Measurements from ENCODE around the gene TMEM132A.

The TMEM132A gene

DNA sequence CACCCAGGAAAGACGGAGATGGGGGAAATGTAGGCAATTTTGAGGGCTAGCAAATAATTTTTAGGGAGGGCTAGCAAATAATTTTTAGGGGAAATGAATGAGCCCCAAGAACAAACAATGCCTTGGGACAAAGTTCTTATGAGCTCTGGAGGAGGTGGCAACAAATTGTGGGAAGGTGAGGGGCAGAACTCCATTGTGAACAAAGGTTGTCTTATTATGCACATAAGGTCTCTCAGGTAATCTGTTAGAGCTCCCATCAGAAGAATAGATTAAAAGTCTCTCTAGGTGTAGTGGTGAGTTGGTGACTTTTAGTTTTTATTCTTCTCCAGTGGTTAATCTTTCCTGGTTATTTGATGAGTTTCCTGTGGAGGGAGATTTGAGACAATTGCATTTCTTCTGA lies 15.5 kb upstream of the TMEM132A start:
- TF ChIP-seq CTCF (IDR thresholded peaks at IDR 0.05), result no peak

DNA sequence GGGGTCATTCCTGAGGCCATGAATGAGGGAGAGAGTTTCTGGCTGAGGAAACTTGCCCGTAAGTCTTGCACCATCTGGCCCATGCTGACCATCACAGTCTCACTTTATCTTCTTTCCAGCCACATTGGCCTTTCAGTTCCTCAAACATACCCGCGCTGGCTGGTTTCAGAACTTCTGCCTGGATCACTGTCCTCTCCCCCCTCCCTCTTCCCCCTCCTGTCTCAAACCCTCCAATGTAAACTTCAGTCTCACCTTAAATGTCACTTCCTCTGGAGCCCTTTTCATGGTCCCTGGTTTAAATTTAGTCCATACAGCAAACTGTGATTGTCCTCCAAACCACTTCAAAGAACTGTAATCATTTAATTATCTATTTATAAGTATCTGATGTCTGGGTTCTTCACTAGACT lies 14.0 kb upstream of the TMEM132A start:
- no peak for TF ChIP-seq CTCF (IDR thresholded peaks at IDR 0.05)

DNA sequence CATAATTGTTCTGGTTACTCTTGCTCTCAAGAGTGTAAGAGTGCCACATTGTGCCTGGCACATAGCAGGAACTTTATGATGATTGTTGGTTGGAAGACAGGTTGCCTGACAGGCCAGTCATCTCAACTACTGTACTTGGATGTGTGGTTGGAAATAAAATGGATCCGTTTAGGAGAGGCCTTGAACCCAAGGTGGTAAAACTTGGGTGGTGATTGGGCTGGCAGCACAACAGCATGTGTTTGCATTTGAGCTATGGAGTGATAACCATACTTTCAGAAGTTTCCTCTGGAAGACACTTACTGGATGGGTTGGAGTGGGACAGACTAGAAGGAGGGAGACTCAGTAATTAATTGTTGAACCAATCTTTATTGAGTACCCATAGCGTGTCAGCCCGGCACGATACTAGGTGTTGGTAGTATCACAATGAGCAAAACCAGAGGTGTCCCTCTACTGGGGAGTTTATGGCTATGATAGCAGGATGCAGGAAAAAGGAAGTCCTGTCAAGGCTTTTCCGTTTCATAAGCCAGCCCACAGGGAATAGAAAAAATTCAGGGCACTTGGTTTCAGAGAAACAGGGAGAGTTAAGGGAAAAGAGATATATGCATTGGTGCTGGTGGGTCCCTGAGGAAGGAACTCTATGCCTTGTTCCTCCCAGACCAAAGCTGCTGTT lies 13.4 kb upstream of the TMEM132A start:
- no peak for TF ChIP-seq CTCF (IDR thresholded peaks at IDR 0.05)

DNA sequence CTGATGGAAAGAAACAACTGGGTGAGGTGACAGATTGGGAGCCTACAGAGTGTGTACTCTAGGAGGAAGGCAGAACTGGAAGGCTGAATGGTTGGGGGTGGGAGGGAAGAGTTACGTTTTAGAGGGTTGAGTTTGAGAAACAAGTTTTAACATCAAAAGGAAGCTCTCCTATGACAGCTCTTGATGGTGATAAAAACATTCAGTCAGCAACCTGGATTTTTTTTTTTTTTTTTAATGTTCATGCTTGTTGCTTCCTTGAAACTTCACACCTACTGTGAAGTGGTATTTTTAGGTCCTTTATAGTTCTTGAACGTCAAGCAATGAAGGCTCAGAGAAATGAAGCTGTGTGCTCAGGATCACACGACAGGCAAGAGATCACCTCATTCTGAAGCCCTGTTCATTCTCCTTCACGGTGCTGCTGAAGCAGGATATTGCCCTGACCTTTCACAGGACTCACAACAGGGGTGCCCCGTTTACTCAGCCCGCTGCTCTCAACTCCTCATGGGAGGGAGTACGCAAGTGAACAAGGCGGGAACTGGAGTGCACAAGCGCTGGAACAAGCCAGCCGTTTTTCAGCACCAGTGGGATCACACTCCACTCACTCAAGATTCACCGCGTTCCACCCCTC lies 11.9 kb upstream of the TMEM132A start:
- no peak for TF ChIP-seq CTCF (IDR thresholded peaks at IDR 0.05)

DNA sequence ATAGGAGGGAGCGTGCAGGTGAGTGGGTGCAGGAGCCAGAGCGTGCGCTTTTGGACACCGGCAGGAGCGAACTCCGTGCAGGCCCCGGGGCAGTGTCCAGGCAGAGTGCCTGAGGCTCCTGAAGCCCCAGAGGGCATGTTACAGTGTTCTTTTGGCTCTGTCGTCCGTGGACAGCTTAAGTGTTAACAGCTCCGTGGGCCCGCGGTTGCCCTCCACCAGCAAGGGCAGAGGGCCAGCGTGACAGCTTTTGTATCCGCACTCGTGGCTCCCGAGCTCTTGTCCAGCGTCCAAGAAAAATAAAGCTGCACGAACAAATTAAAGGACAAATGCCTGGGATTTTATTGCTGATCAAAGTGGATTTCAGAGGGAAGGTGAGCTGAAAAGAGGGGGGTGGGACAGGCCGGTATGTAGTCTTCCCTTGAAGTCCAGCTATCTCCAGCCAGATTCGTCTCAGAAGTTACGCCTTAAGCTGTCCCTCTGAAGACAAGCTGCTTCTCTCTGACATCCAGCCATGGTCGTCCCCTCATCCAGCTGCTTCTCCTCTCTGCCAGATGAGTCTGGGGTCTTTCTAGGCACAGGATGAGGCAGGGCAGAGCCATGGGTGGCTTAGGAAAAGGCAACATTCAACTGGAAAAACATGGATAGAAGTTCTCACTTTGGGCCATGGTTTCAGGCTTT lies 11.3 kb upstream of the TMEM132A start:
- no peak for TF ChIP-seq CTCF (IDR thresholded peaks at IDR 0.05)

- TF ChIP-seq CTCF (IDR thresholded peaks at IDR 0.05), result no peak
Observed at GRCh38 chr11:60913793-60914632, 10.2 kb upstream of the TMEM132A start, which contains the start of gene TMEM109. Gene TMEM109 (plus strand): TSS chr11:60914158. CDS start chr11:60919694, 5,536 bp downstream.

DNA sequence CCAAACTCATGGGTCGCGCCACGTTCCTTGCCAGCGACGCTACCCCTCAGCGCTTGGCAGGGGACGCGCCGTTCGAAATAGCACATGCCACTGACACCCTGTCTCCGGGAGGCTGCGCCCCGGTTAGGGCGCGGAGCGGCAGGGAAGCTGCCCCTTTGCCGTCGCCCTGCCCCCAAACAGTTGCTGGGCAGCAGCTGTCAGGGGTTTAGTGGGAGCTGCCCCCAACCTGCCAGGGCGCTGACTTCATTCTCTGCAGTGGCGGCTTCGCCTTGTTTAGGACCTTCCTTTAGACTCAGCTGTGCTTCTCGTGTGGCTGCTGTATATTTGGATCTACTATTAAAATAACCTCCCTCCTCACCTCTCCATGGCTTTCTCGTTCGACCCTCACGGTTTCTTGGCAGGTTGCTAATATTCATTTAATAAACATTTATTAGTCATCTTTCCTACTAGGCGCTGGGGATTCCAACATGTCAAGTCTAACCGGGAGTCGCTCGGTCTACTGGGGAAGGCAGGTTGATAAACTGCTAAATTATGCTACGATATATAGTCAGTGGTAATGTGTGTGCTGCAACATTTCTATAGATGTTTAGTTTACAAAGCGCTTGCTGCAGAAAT lies 9.5 kb upstream of the TMEM132A start:
- TF ChIP-seq CTCF (IDR thresholded peaks at IDR 0.05), result no peak
